GM12878 (cell line): Measurements from ENCODE around the gene FHOD3. TPM values are rescaled to one million over a fixed set of nuclear protein-coding genes. Genes with fewer than 3 reads are reported as not detected.

ENCODE experiments used
- ATAC-seq: fragments of 200-7000 bp; cut with Tn5 transposase; 3 replicates; pipeline ENCODE4 v1.9.1; 2020; ENCODE audit warnings: mild to moderate bottlenecking, moderate library complexity
- BruUV-seq: library from RNA; stranded (reverse); fragments of 400-500 nt; replicated peaks from 2 replicates; lab custom pipeline; 2021; lab: Mats Ljungman, UMichigan
- CTCF ChIA-PET: fragments of 300-600 bp; sonication (Branson Sonifier 250); formaldehyde crosslinking; extraction: SDS; loops from one replicate; lab custom pipeline; 2021; ENCODE audit warnings: inconsistent platforms; lab: Yijun Ruan, JAX
- POLR2A ChIA-PET: fragments of 350-600 bp; formaldehyde crosslinking; extraction: SDS; loops from one replicate; lab custom pipeline; 2021; ENCODE audit warnings: inconsistent platforms; lab: Charles Lee
- RAD21 ChIA-PET: fragments of 300-600 bp; sonication (Branson Sonifier 250); formaldehyde crosslinking; loops from one replicate; lab custom pipeline; 2023; ENCODE audit warnings: antibody characterized with exemption; ENCODE audit not compliant: unreplicated experiment; lab: Charles Lee
- SMC1A ChIA-PET: fragments of 300-600 bp; sonication (Branson Sonifier 250); formaldehyde crosslinking; loops from one replicate; lab custom pipeline; 2023; ENCODE audit not compliant: unreplicated experiment, uncharacterized antibody; lab: Charles Lee
- DNase-seq: peaks from one replicate; pipeline ENCODE4 v3.0.0-alpha.2; 2011; ENCODE audit warnings: low read depth, low spot score
- FAIRE-seq: peaks from 3 replicates; lab custom pipeline; 2011; peaks lifted over from hg19 to GRCh38; lab: Jason Lieb, UNC
- H2AFZ ChIP-seq: 2 replicates; pipeline ENCODE4 v1.6.0; 2011; ENCODE audit warnings: low read depth, low read length, control low read depth; ENCODE audit not compliant: control insufficient read depth
- H3K27ac ChIP-seq: 2 replicates; pipeline ENCODE4 v1.5.1; 2011; ENCODE audit warnings: control low read depth; ENCODE audit not compliant: control insufficient read depth, insufficient read depth
- H3K27me3 ChIP-seq, 2 experiments: replicated peaks in 1 of 2; 2 replicates each; pipeline versions ENCODE4 v1.6.0 to v1.6.1; 2011; ENCODE audit warnings: low read length in 1 of 2; ENCODE audit not compliant: control insufficient read depth in 2 of 2, insufficient read depth in 2 of 2
- H3K36me3 ChIP-seq, 2 experiments: 2 replicates each; pipeline ENCODE4 v1.5.1; 2011; ENCODE audit warnings: low read length in 1 of 2; ENCODE audit not compliant: control insufficient read depth in 2 of 2, insufficient read depth in 2 of 2
- H3K4me1 ChIP-seq: 2 replicates; pipeline ENCODE4 v1.6.1; 2011; ENCODE audit warnings: mild to moderate bottlenecking, low read length, moderate library complexity, mixed read lengths; ENCODE audit not compliant: control insufficient read depth, insufficient read depth
- H3K4me2 ChIP-seq: 2 replicates; pipeline ENCODE4 v1.6.0; 2011; ENCODE audit warnings: control low read depth; ENCODE audit not compliant: control insufficient read depth, insufficient read depth
- H3K4me3 ChIP-seq: fragments of 200-600 bp; sonication (generic); 2 replicates; pipeline ENCODE4 v1.5.1; 2016
- H3K79me2 ChIP-seq: 2 replicates; pipeline ENCODE4 v1.6.0; 2011; ENCODE audit warnings: low read length; ENCODE audit not compliant: control insufficient read depth, insufficient read depth
- H3K9ac ChIP-seq: 2 replicates; pipeline ENCODE4 v1.8.0; 2011; ENCODE audit warnings: low read length, control low read depth, mixed read lengths; ENCODE audit not compliant: control insufficient read depth, insufficient read depth
- H3K9me3 ChIP-seq: replicated peaks from 3 replicates; pipeline ENCODE4 v1.5.1; 2011; ENCODE audit warnings: mild to moderate bottlenecking, low read length; ENCODE audit not compliant: control insufficient read depth, insufficient read depth
- H4K20me1 ChIP-seq: 2 replicates; pipeline ENCODE4 v1.6.0; 2011; ENCODE audit not compliant: control insufficient read depth, insufficient read depth
- BRCA1 ChIP-seq: IDR thresholded peaks from 2 replicates; pipeline ENCODE4 v1.6.1; 2011; ENCODE audit warnings: low read depth, low read length, improper control_type of control experiment
- NR2C1 ChIP-seq: fragments of 450-650 bp; IDR thresholded peaks from 2 replicates; pipeline ENCODE4 v1.6.1; 2017; ENCODE audit warnings: antibody characterized with exemption, mild to moderate bottlenecking, moderate library complexity
- POLR2AphosphoS5 ChIP-seq: IDR thresholded peaks from 2 replicates; pipeline ENCODE4 v1.6.1; 2011; ENCODE audit warnings: mild to moderate bottlenecking, low read length, inconsistent platforms
- SPI1 ChIP-seq: IDR thresholded peaks from 2 replicates; pipeline ENCODE4 v1.6.1; 2011; ENCODE audit warnings: low read depth, mild to moderate bottlenecking, low read length, moderate library complexity, borderline replicate concordance; ENCODE audit not compliant: insufficient read depth
- SREBF1 ChIP-seq: IDR thresholded peaks from 2 replicates; pipeline ENCODE4 v1.6.1; 2012; ENCODE audit warnings: mild to moderate bottlenecking, low read length
- WGBS: methylation state at CpG from one replicate; pipeline ENCODE4 v1.1.6; 2016; ENCODE audit warnings: low lambda C conversion rate; ENCODE audit not compliant: insufficient replicate concordance, insufficient coverage; ENCODE audit errors: missing lambda C conversion rate; 5-methylcytosine and 5-hydroxymethylcytosine counted together
- in situ Hi-C: fragments of 300-500 bp; cut with MboI; formaldehyde crosslinking; loops from 9 replicates; pipeline ENCODE4 v1.14.3; 2018; ENCODE audit warnings: mixed read lengths
- intact Hi-C: fragments of 100-400 bp; cut with micrococcal nuclease; formaldehyde crosslinking; loops from one replicate; pipeline ENCODE4 v1.14.2; 2022; ENCODE audit not compliant: unreplicated experiment
- polyA plus RNA-seq, 11 experiments: library from polyadenylated mRNA; depleted of rRNA in 4 of 11; unstranded in 6 of 11; stranded (reverse) in 5 of 11; fragments of >200 nt; fragmentation: Nextera tagmentation in 4 of 11; fragmentation: Illumina TruSeq in 1 of 11; extraction: Ambion mirVana in 4 of 11; extraction: Trizol in 1 of 11; gene quantifications; 1 replicate in 1 of 11; 2 replicates in 10 of 11; pipeline versions ENCODE4 v1.2.1 to v1.2.3, GENCODE V29; 2011 to 2016; ENCODE audit warnings: inconsistent platforms in 2 of 11, missing spikeins in 2 of 11, low read depth in 1 of 11
- total RNA-seq, 4 experiments: library from RNA; depleted of rRNA in 3 of 4; stranded (reverse); fragments of >200 nt in 3 of 4; fragmentation: Illumina TruSeq in 1 of 4; extraction: Trizol in 1 of 4; gene quantifications; 2 replicates each; pipeline versions ENCODE4 v1.2.1 to v1.2.3, GENCODE V29; 2013 to 2021
- TF ChIP-seq, protein P1 (sequence below): IDR thresholded peaks from 2 replicates; pipeline ENCODE4 v1.6.1; 2011; ENCODE audit warnings: low read depth, low read length, improper control_type of control experiment, borderline replicate concordance

The FHOD3 gene
- total and polyA plus RNA-seq, 10 of the 15 experiments (the other 5 are each of a cell fraction or from before 2014, with no cell fraction given) = 0.77 to 26.7 (median 10.4) TPM

DNA sequence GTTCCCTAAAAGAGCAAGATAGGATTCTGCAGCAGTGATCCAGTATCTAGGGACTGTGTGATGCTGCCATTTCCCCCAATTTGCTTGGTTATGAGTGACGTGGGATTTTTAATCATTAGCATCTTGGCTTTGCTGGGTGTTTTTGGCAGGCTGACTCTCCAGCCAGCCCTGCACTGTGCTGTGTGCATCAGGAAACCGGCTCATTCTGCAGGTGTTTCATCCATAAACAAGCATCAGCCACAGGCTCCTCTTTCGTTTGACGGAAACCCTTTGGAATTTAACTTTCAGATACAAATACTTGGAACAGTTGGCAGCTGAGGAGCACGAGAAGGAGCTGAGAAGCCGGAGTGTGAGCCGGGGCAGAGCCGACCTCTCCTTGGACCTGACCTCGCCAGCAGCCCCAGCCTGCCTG, 395.4 kb downstream of the FHOD3 start:
- Histone ChIP-seq H3K27ac (no peak overlapping the region), H4K20me1 (no peaks in the 10 kb centered on the region), H3K4me3 (no peak overlapping the region), H3K36me3 (no peaks in the 10 kb centered on the region), H3K4me1 (no peaks in the 10 kb centered on the region)
- RAD21 ChIA-PET = no interaction called here
- no peak for DNase-seq
- no peak for TF ChIP-seq SPI1
- TF ChIP-seq, protein P1, sequence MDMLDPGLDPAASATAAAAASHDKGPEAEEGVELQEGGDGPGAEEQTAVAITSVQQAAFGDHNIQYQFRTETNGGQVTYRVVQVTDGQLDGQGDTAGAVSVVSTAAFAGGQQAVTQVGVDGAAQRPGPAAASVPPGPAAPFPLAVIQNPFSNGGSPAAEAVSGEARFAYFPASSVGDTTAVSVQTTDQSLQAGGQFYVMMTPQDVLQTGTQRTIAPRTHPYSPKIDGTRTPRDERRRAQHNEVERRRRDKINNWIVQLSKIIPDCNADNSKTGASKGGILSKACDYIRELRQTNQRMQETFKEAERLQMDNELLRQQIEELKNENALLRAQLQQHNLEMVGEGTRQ = no peak
- TF ChIP-seq BRCA1 = no peak
- TF ChIP-seq SREBF1 = no peak
- TF ChIP-seq NR2C1 = no peak
- no peak for TF ChIP-seq POLR2AphosphoS5
- TF ChIP-seq, all 136 proteins: peak for 0
- Histone ChIP-seq H2AFZ (no peak overlapping the region), H3K4me2 (no peak overlapping the region), H3K79me2 (no peaks in the 10 kb centered on the region), H3K9ac (no peak overlapping the region), H3K9me3 (no peaks in the 10 kb centered on the region), H3K27me3 (no peaks in the 10 kb centered on the region)
- CTCF ChIA-PET = interaction anchor here (0.6 kb wide), 1 partner anchor 28 kb away, joined by 4 read pairs; no protein-coding TSS in a partner anchor
- SMC1A ChIA-PET = no interaction called here
- in situ Hi-C loops (no loop called here), intact Hi-C loops (no loop called here)
- ATAC-seq (no peak), FAIRE-seq (no peak)
- POLR2A ChIA-PET = no interaction called here
- BruUV-seq = no TSS peak
- WGBS = 8% methylated on average over 9 of the region's 9 CpGs
